ENCODE data around the gene MEP1B. TPM values are rescaled to one million over a fixed set of nuclear protein-coding genes. Genes with fewer than 3 reads are reported as not detected.

Gene MEP1B
- total RNA-seq, 4 donors from 2014 or later = 2.0 to 32.4 (median 19.9) TPM

- 20 to 54% methylated on average over 3 to 6 of the region's 6 CpGs for WGBS, 2 donors (ENCODE audit: low coverage in 1 of 2)
- peak; percentile 77 for DNase-seq
- in situ Hi-C loops (cut with MboI; ENCODE audit: low pct_ligation_motif_present in 1 of 4, low pct_unique_long_range_greater_than_20kb in 1 of 4, low sequenced_read_pairs in 3 of 4) = loop anchor here in 2 of 4 donors (10.0 to 25.0 kb wide), 2 partner anchors 95 to 303 kb away; no protein-coding TSS in a partner anchor
- TF ChIP-seq POLR2A (IDR thresholded peaks at IDR 0.05) = no peak
- TF ChIP-seq POLR2AphosphoS5 (IDR thresholded peaks at IDR 0.05) = peak in 1 of 3 donors; percentile 31
- Histone ChIP-seq H3K27ac (peak overlapping the region in 3 of 4 donors; percentile 5 to 57 (median 50)), H3K9me3 (no peaks in the 10 kb centered on the region), H3K4me1 (peaks cover 0 to 23% (median 9%) of the 10 kb centered on the region in 4 donors), H3K4me3 (no peak overlapping the region), H3K27me3 (no peaks in the 10 kb centered on the region), H3K36me3 (no peaks in the 10 kb centered on the region)
- intact Hi-C loops (cut with DNase I; ENCODE audit: low total_unique reads) = no loop called here
Observed at GRCh38 chr18:32259553-32259952, 69.7 kb downstream of the MEP1B start.

DNA sequence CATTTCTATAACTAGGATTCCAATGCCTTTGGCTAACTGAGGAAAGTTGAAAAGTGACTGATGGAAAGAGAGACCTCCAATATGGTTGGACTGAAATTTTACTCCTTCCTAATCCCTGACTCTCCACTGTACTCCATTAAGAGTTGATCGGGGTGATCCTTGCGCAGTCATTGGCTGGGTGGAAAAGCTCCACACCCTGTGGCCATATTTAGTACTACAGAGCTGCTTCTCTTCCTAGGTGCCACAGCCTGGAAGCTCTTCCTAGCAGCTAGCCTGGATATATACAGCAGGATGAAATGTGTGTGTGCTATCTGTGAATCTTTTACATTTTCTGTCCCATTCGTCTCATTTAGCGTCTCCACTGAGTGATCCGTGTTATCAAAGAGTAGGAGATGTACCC, 71.2 kb downstream of the MEP1B start:
- no peak for DNase-seq
- Histone ChIP-seq H3K27ac (no peak overlapping the region), H3K27me3 (no peaks in the 10 kb centered on the region), H3K9me3 (no peaks in the 10 kb centered on the region), H3K4me1 (peaks cover 0 to 23% (median 9%) of the 10 kb centered on the region in 4 donors), H3K4me3 (no peak overlapping the region), H3K36me3 (no peaks in the 10 kb centered on the region)
- WGBS, 2 donors (ENCODE audit: low coverage in 1 of 2) = 97 to 100% methylated on average over 3 to 5 of the region's 5 CpGs
- in situ Hi-C loops (cut with MboI; ENCODE audit: low pct_ligation_motif_present in 1 of 4, low pct_unique_long_range_greater_than_20kb in 1 of 4, low sequenced_read_pairs in 3 of 4) = loop anchor here in 3 of 4 donors (10.0 to 25.0 kb wide), 3 partner anchors 214 to 301 kb away; partner anchors contain the start of gene GAREM1 (in 1 of the 3)
- TF ChIP-seq, protein P1, sequence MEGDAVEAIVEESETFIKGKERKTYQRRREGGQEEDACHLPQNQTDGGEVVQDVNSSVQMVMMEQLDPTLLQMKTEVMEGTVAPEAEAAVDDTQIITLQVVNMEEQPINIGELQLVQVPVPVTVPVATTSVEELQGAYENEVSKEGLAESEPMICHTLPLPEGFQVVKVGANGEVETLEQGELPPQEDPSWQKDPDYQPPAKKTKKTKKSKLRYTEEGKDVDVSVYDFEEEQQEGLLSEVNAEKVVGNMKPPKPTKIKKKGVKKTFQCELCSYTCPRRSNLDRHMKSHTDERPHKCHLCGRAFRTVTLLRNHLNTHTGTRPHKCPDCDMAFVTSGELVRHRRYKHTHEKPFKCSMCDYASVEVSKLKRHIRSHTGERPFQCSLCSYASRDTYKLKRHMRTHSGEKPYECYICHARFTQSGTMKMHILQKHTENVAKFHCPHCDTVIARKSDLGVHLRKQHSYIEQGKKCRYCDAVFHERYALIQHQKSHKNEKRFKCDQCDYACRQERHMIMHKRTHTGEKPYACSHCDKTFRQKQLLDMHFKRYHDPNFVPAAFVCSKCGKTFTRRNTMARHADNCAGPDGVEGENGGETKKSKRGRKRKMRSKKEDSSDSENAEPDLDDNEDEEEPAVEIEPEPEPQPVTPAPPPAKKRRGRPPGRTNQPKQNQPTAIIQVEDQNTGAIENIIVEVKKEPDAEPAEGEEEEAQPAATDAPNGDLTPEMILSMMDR (IDR thresholded peaks at IDR 0.05) = peak in 2 of 5 experiments; percentile 4 to 8
- TF ChIP-seq POLR2A (IDR thresholded peaks at IDR 0.05) = no peak
- no peak for TF ChIP-seq POLR2AphosphoS5 (IDR thresholded peaks at IDR 0.05)
- intact Hi-C loops (cut with DNase I; ENCODE audit: low total_unique reads) = no loop called here

DNA sequence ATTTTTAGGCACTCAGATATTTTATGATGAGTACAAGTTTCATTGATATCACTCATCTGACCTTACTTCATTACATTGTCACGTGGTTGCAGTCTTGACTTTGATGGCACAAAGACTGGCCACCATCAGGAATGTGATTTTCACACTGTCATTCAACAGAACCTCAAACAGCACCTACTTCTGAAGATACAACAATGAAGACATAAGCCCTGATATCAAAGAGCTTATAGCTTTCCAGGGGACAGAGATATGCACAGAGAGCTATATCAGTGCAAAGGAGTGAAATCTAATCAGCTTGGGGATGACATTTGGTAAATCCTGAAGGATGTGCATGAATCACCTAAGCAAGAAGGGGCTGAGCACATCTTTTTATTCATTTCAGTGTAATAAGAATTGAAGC, 72.3 kb downstream of the MEP1B start:
- Histone ChIP-seq H3K27me3 (no peaks in the 10 kb centered on the region), H3K4me1 (peaks cover 0 to 23% (median 9%) of the 10 kb centered on the region in 4 donors), H3K4me3 (no peak overlapping the region), H3K27ac (no peak overlapping the region), H3K9me3 (no peaks in the 10 kb centered on the region), H3K36me3 (no peaks in the 10 kb centered on the region)
- WGBS, 2 donors (ENCODE audit: low coverage in 1 of 2) = 77 to 80% methylated on average over 1 of the region's 1 CpG
- in situ Hi-C loops (cut with MboI; ENCODE audit: low pct_ligation_motif_present in 1 of 4, low pct_unique_long_range_greater_than_20kb in 1 of 4, low sequenced_read_pairs in 3 of 4) (loop anchor here in 3 of 4 donors (10.0 to 25.0 kb wide), 3 partner anchors 213 to 300 kb away; partner anchors contain the start of gene GAREM1 (in 1 of the 3)), intact Hi-C loops (cut with DNase I; ENCODE audit: low total_unique reads) (no loop called here)
- no peak for DNase-seq
- TF ChIP-seq POLR2AphosphoS5 (IDR thresholded peaks at IDR 0.05) = no peak
- TF ChIP-seq, protein P1 (IDR thresholded peaks at IDR 0.05) = no peak
- TF ChIP-seq POLR2A (IDR thresholded peaks at IDR 0.05) = no peak

DNA sequence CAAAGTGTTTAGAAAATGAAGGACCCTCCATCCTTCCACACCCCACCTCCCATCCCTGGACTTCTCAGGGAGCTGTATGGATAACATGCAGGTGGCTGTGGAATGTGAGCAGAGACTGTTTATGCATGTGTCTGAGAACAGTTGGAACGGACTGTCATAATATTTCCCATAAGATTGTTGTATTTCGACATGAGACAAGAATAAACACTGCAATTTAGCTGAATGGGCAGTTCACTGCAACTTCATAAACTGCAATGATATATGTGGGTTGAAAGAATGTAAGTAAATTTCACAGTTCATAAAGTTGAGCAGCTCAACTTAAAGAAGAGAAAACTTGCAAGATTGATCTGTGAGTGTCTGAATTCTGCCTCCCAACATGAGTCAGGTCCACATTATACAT, 74.6 kb downstream of the MEP1B start:
- in situ Hi-C loops (cut with MboI; ENCODE audit: low pct_ligation_motif_present in 1 of 4, low pct_unique_long_range_greater_than_20kb in 1 of 4, low sequenced_read_pairs in 3 of 4) (loop anchor here in 3 of 4 donors (10.0 to 25.0 kb wide), 3 partner anchors 210 to 298 kb away; partner anchors contain the start of gene GAREM1 (in 1 of the 3)), intact Hi-C loops (cut with DNase I; ENCODE audit: low total_unique reads) (no loop called here)
- no peak overlapping the region for H3K27ac ChIP-seq
- WGBS, 2 donors (ENCODE audit: low coverage in 1 of 2) = 46 to 55% methylated on average over 2 of the region's 2 CpGs
- peaks cover 0 to 12% (median 0%) of the 10 kb centered on the region in 4 donors for H3K36me3 ChIP-seq
- TF ChIP-seq EP300 (IDR thresholded peaks at IDR 0.05; ENCODE audit: low read depth) (no peak), POLR2AphosphoS5 (IDR thresholded peaks at IDR 0.05) (no peak), POLR2A (IDR thresholded peaks at IDR 0.05) (no peak)
- TF ChIP-seq, protein P1 (IDR thresholded peaks at IDR 0.05) = no peak
- H3K9me3 ChIP-seq = no peaks in the 10 kb centered on the region
- no peak overlapping the region for H3K4me3 ChIP-seq
- H3K4me1 ChIP-seq = peaks cover 0 to 11% (median under 1%) of the 10 kb centered on the region in 4 donors
- H3K27me3 ChIP-seq = no peaks in the 10 kb centered on the region
- no peak for DNase-seq
